Bladder microvascular endothelial cell (primary cell): Measurements from ENCODE around the gene GLYATL1. TPM values are rescaled to one million over a fixed set of nuclear protein-coding genes. Genes with fewer than 3 reads are reported as not detected.

Experiments used
- total RNA-seq: library from RNA; depleted of rRNA; stranded (reverse); fragments of >200 nt; gene quantifications from 2 replicates; pipeline ENCODE4 v1.2.3, GENCODE V29; 2014

Gene GLYATL1, protein sequence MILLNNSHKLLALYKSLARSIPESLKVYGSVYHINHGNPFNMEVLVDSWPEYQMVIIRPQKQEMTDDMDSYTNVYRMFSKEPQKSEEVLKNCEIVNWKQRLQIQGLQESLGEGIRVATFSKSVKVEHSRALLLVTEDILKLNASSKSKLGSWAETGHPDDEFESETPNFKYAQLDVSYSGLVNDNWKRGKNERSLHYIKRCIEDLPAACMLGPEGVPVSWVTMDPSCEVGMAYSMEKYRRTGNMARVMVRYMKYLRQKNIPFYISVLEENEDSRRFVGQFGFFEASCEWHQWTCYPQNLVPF
- total RNA-seq: not detected in 2 replicates

DNA sequence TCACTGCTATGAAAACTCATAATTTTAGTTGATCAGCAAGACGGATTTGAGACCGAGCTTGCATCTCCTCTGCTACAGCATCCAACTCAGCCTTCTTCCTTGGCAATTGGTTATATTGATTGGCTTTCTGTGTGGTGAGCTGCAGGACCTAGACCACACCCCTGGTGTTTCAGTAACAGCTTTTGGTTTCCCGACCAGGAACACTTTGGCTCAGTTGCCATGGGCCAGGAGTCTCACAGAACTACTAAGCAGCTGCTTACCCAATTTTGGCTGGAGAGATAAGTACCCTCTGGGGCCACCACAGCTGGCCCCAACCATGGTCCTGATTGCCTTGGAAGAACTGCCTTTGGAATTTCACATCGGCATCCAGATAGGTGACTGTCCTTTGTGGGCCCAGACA, at the start of gene GLYATL1:
GLYATL1 (plus strand) TSS at position 212 of the 400 bp plus-strand sequence. CDS start 7,600 bp downstream, outside the sequence.

Other genes with a start within 250 kb of the GLYATL1 start
- not detected in 2 replicates for gene GLYAT, start 207.5 kb upstream of the GLYATL1 start, total RNA-seq
- 0.31 TPM in 1 of 2 replicates, not detected in the other for gene GLYATL2, start 94.8 kb upstream of the GLYATL1 start, total RNA-seq
- not detected in 2 replicates for gene GLYATL1B, start 146.8 kb downstream of the GLYATL1 start, total RNA-seq
- gene FAM111B, start 167.7 kb downstream of the GLYATL1 start, total RNA-seq: 13.9 and 31.7 TPM in 2 replicates
- 48.4 and 85.1 TPM in 2 replicates for gene FAM111A, start 203.4 kb downstream of the GLYATL1 start, total RNA-seq
- 0.32 and 68.3 TPM in 2 replicates for gene DTX4, start 232.6 kb downstream of the GLYATL1 start, total RNA-seq